Measurements from ENCODE around the gene RNF103. TPM values are rescaled to one million over a fixed set of nuclear protein-coding genes. Genes with fewer than 3 reads are reported as not detected.

Gene RNF103
- polyA plus RNA-seq, 3 donors, result 1.0 to 31.9 (median 2.2) TPM

DNA sequence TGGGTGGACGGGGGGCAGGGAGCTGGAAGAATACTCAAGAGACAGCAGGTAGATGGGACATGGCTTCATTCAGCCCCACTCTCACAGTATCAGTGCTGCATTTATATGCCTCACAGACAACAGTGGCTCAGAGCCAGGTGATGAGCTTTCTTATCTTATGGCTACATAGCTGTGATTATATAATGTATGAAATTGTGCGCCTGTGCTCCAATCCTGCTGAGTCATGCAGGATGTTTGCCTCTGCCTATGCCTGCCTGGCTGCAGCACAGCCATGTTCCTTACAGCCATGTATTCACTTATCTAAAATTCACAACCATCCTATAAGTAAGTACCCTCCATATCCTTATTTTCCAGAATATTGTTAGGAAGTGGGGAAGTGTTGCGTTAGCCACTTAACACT lies 37.7 kb upstream of the RNF103 start:
- no peak for DNase-seq

DNA sequence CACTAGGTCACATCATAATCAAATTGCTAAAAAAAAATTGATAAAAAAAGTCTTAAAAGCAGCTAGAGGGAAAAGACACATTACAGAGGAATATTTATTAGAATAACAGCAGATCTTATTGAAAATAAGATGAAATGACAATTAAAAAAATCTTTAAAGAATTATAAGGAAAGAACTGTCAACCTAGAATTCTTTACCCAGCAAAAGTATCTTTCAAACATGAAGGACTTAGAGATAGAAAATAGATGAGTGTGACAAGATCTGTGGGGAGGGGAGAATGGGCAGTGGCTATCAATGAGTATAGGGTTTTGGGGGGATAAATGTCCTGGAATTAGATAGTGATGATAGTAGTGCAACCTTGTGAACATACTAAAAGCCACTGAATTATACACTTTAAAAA lies 26.5 kb upstream of the RNF103 start:
- no peak overlapping the region for H3K27ac Mint-ChIP-seq
- Histone ChIP-seq H3K79me2 (ENCODE audit: insufficient read depth, low read length) (no peaks in the 10 kb centered on the region), H2AFZ (ENCODE audit: insufficient read depth, low read depth, low read length, poor library complexity, severe bottlenecking) (no peak overlapping the region), H3K36me3 (replicated peaks in 1 of 2; ENCODE audit: control insufficient read depth in 1 of 2, insufficient read depth in 2 of 2, low read length in 2 of 2) (no peaks in the 10 kb centered on the region), H3K4me3 (replicated peaks in 1 of 3; ENCODE audit: low read depth in 2 of 3, low read length in 3 of 3) (no peak overlapping the region), H3K9ac (ENCODE audit: insufficient read depth, low read length, poor library complexity, severe bottlenecking) (no peak overlapping the region), H3K4me1 (ENCODE audit: control insufficient read depth in 1 of 2, insufficient read depth in 2 of 2, low read length in 2 of 2) (no peaks in the 10 kb centered on the region), H4K20me1 (ENCODE audit: insufficient read depth, low read length) (no peaks in the 10 kb centered on the region), H3K9me3 (replicated peaks in 1 of 2; ENCODE audit: control insufficient read depth in 1 of 2, insufficient read depth in 1 of 2, low read length in 2 of 2) (peaks cover 3 to 5% of the 10 kb centered on the region in 2 donors), H3K27ac (ENCODE audit: low read depth in 1 of 2, low read length in 2 of 2) (no peak overlapping the region), H3K27me3 (ENCODE audit: control insufficient read depth in 2 of 2, insufficient read depth in 2 of 2, low read length in 2 of 2) (no peaks in the 10 kb centered on the region), H3K4me2 (replicated peaks; ENCODE audit: extremely low read depth, low read length, poor library complexity, severe bottlenecking) (no peak overlapping the region)
- DNase-seq, result no peak
- peaks cover 0 to 2% of the 10 kb centered on the region in 2 donors for H3K36me3 Mint-ChIP-seq
- no peaks in the 10 kb centered on the region for H3K4me1 Mint-ChIP-seq
- H3K9me3 Mint-ChIP-seq, result peaks cover 4 to 23% (median 15%) of the 10 kb centered on the region in 7 donors
- intact Hi-C loops (cut with micrococcal nuclease), result no loop called here
- H3K27me3 Mint-ChIP-seq (ENCODE audit: low read depth in 3 of 3), result peaks cover 0 to 2% (median 0%) of the 10 kb centered on the region in 3 donors
- no peak overlapping the region for H3K4me3 Mint-ChIP-seq
- TF ChIP-seq, protein P1, sequence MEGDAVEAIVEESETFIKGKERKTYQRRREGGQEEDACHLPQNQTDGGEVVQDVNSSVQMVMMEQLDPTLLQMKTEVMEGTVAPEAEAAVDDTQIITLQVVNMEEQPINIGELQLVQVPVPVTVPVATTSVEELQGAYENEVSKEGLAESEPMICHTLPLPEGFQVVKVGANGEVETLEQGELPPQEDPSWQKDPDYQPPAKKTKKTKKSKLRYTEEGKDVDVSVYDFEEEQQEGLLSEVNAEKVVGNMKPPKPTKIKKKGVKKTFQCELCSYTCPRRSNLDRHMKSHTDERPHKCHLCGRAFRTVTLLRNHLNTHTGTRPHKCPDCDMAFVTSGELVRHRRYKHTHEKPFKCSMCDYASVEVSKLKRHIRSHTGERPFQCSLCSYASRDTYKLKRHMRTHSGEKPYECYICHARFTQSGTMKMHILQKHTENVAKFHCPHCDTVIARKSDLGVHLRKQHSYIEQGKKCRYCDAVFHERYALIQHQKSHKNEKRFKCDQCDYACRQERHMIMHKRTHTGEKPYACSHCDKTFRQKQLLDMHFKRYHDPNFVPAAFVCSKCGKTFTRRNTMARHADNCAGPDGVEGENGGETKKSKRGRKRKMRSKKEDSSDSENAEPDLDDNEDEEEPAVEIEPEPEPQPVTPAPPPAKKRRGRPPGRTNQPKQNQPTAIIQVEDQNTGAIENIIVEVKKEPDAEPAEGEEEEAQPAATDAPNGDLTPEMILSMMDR (IDR thresholded peaks at IDR 0.05), result no peak

More for the DNA sequence above, 37.7 kb upstream of the RNF103 start:
- intact Hi-C loops (cut with micrococcal nuclease), result no loop called here
- Histone ChIP-seq H3K9me3 (replicated peaks in 1 of 2; ENCODE audit: control insufficient read depth in 1 of 2, insufficient read depth in 1 of 2, low read length in 2 of 2) (peaks cover 18 to 21% of the 10 kb centered on the region in 2 donors), H4K20me1 (ENCODE audit: insufficient read depth, low read length) (no peaks in the 10 kb centered on the region), H2AFZ (ENCODE audit: insufficient read depth, low read depth, low read length, poor library complexity, severe bottlenecking) (no peak overlapping the region), H3K36me3 (replicated peaks in 1 of 2; ENCODE audit: control insufficient read depth in 1 of 2, insufficient read depth in 2 of 2, low read length in 2 of 2) (no peaks in the 10 kb centered on the region), H3K9ac (ENCODE audit: insufficient read depth, low read length, poor library complexity, severe bottlenecking) (no peak overlapping the region), H3K27me3 (ENCODE audit: control insufficient read depth in 2 of 2, insufficient read depth in 2 of 2, low read length in 2 of 2) (no peaks in the 10 kb centered on the region), H3K4me2 (replicated peaks; ENCODE audit: extremely low read depth, low read length, poor library complexity, severe bottlenecking) (no peak overlapping the region), H3K27ac (ENCODE audit: low read depth in 1 of 2, low read length in 2 of 2) (no peak overlapping the region), H3K4me3 (replicated peaks in 1 of 3; ENCODE audit: low read depth in 2 of 3, low read length in 3 of 3) (no peak overlapping the region), H3K4me1 (ENCODE audit: control insufficient read depth in 1 of 2, insufficient read depth in 2 of 2, low read length in 2 of 2) (no peaks in the 10 kb centered on the region), H3K79me2 (ENCODE audit: insufficient read depth, low read length) (no peaks in the 10 kb centered on the region)
- Mint-ChIP-seq H3K27me3 (ENCODE audit: low read depth in 3 of 3) (peaks cover 0 to 2% (median 0%) of the 10 kb centered on the region in 3 donors), H3K9me3 (peaks cover 15 to 28% (median 25%) of the 10 kb centered on the region in 7 donors), H3K4me1 (no peaks in the 10 kb centered on the region), H3K36me3 (no peaks in the 10 kb centered on the region), H3K4me3 (no peak overlapping the region), H3K27ac (no peak overlapping the region)
- WGBS (ENCODE audit: insufficient coverage), result 80% methylated on average over 1 of the region's 3 CpGs
- TF ChIP-seq, protein P1 (IDR thresholded peaks at IDR 0.05), result no peak
